Measurements from ENCODE around the gene GPR180. TPM values are rescaled to one million over a fixed set of nuclear protein-coding genes. Genes with fewer than 3 reads are reported as not detected.

GPR180 gene
- total and polyA plus RNA-seq, 10 of the 15 experiments (the other 5 are each of a cell fraction or from before 2014, with no cell fraction given): 1.6 to 7.2 (median 5.3) TPM

- POLR2A ChIA-PET: interaction anchor here (0.6 kb wide), 1 partner anchor 13 kb away, joined by 3 read pairs; no protein-coding TSS in a partner anchor
- no peak overlapping the region for H3K4me2 ChIP-seq (ENCODE audit: control insufficient read depth, insufficient read depth)
- TF ChIP-seq, protein P1, sequence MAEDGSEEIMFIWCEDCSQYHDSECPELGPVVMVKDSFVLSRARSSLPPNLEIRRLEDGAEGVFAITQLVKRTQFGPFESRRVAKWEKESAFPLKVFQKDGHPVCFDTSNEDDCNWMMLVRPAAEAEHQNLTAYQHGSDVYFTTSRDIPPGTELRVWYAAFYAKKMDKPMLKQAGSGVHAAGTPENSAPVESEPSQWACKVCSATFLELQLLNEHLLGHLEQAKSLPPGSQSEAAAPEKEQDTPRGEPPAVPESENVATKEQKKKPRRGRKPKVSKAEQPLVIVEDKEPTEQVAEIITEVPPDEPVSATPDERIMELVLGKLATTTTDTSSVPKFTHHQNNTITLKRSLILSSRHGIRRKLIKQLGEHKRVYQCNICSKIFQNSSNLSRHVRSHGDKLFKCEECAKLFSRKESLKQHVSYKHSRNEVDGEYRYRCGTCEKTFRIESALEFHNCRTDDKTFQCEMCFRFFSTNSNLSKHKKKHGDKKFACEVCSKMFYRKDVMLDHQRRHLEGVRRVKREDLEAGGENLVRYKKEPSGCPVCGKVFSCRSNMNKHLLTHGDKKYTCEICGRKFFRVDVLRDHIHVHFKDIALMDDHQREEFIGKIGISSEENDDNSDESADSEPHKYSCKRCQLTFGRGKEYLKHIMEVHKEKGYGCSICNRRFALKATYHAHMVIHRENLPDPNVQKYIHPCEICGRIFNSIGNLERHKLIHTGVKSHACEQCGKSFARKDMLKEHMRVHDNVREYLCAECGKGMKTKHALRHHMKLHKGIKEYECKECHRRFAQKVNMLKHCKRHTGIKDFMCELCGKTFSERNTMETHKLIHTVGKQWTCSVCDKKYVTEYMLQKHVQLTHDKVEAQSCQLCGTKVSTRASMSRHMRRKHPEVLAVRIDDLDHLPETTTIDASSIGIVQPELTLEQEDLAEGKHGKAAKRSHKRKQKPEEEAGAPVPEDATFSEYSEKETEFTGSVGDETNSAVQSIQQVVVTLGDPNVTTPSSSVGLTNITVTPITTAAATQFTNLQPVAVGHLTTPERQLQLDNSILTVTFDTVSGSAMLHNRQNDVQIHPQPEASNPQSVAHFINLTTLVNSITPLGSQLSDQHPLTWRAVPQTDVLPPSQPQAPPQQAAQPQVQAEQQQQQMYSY (CRISPR knock-in tag; IDR thresholded peaks at IDR 0.05): no peak
- TF ChIP-seq JUND (IDR thresholded peaks at IDR 0.05; ENCODE audit: low read depth, low read length) (no peak), SRF (IDR thresholded peaks at IDR 0.05; ENCODE audit: low read depth in 2 of 2, low read length in 2 of 2) (no peak), TBL1XR1 (IDR thresholded peaks at IDR 0.05; ENCODE audit: low read depth, low read length) (no peak), SMAD1 (IDR thresholded peaks at IDR 0.05; ENCODE audit: low read depth, partially characterized antibody) (no peak)
- no peaks in the 10 kb centered on the region for H4K20me1 ChIP-seq (ENCODE audit: control insufficient read depth, insufficient read depth)
- CTCF ChIA-PET: interaction anchor here (1.5 kb wide), 2 partner anchors 9 to 44 kb away, joined by 3 to 5 read pairs; no protein-coding TSS in a partner anchor
- SMC1A ChIA-PET (ENCODE audit: uncharacterized antibody, unreplicated experiment): no interaction called here
- H3K27ac ChIP-seq (ENCODE audit: control insufficient read depth, insufficient read depth): no peak overlapping the region
- no peaks in the 10 kb centered on the region for H3K4me1 ChIP-seq (ENCODE audit: control insufficient read depth, insufficient read depth, low read length)
- H3K27me3 ChIP-seq (replicated peaks in 1 of 2; ENCODE audit: control insufficient read depth in 2 of 2, insufficient read depth in 2 of 2, low read length in 1 of 2): 0 out of 4 replicates have a peak, but pooled peaks cover 0 to 2% of the 10 kb centered on the region in 2 experiments
- H2AFZ ChIP-seq (ENCODE audit: control insufficient read depth, low read depth, low read length): no peak overlapping the region
- WGBS (ENCODE audit: insufficient coverage, insufficient replicate concordance, low lambda C conversion rate, missing lambda C conversion rate): 48% methylated on average over 7 of the region's 7 CpGs
- DNase-seq (ENCODE audit: low read depth, low spot score) (no peak), FAIRE-seq (no peak), ATAC-seq (no peak)
- no TSS peak for BruUV-seq (replicated peaks)
- RAD21 ChIA-PET (ENCODE audit: unreplicated experiment): no interaction called here
- in situ Hi-C loops (cut with MboI): no loop called here
- no peak overlapping the region for H3K9ac ChIP-seq (ENCODE audit: control insufficient read depth, insufficient read depth, low read length)
- no peak overlapping the region for H3K4me3 ChIP-seq
- no peaks in the 10 kb centered on the region; the same call in 2 of the 3 replicates for H3K9me3 ChIP-seq (replicated peaks; ENCODE audit: control insufficient read depth, insufficient read depth, low read length)
- H3K79me2 ChIP-seq (ENCODE audit: control insufficient read depth, insufficient read depth, low read length): no peaks in the 10 kb centered on the region
- intact Hi-C loops (cut with micrococcal nuclease; ENCODE audit: unreplicated experiment): no loop called here
- H3K36me3 ChIP-seq (ENCODE audit: control insufficient read depth in 2 of 2, insufficient read depth in 2 of 2, low read length in 1 of 2): no peaks in the 10 kb centered on the region
These were observed 63.2 kb downstream of the GPR180 start for GRCh38 chr13:94664889-94665288.
